ENCODE measurements around the gene SATB2.

SATB2 gene

GRCh38 chr2:199465988-199466691 is 8.4 kb upstream of the SATB2 start:
- FAIRE-seq (no peak), DNase-seq (ENCODE audit: low spot score) (no peak)

GRCh38 chr2:199465390-199465789 is 7.7 kb upstream of the SATB2 start:
- DNase-seq (ENCODE audit: low spot score) (no peak), FAIRE-seq (no peak)

- FAIRE-seq (no peak), DNase-seq (ENCODE audit: low spot score) (no peak)
Measured at GRCh38 chr2:199464606-199465352, 7.0 kb upstream of the SATB2 start.

- DNase-seq (ENCODE audit: low spot score) (no peak), FAIRE-seq (no peak)
Measured at GRCh38 chr2:199463708-199464605, 6.2 kb upstream of the SATB2 start.

GRCh38 chr2:199462956-199463692 is 5.4 kb upstream of the SATB2 start:
- no peak for FAIRE-seq
- DNase-seq (ENCODE audit: low spot score), result peak; percentile 28

GRCh38 chr2:199462347-199462955 is 4.7 kb upstream of the SATB2 start:
- FAIRE-seq, result no peak

GRCh38 chr2:199461711-199462346 is 4.1 kb upstream of the SATB2 start:
- DNase-seq (ENCODE audit: low spot score), result no peak
- FAIRE-seq, result no peak

More at GRCh38 chr2:199462347-199462955, 4.7 kb upstream of the SATB2 start:
- no peak for DNase-seq (ENCODE audit: low spot score)

- FAIRE-seq (peak; percentile 49), DNase-seq (ENCODE audit: low spot score) (no peak)
Measured at GRCh38 chr2:199460846-199461710, 3.3 kb upstream of the SATB2 start.

GRCh38 chr2:199460101-199460671 is 2.4 kb upstream of the SATB2 start:
- peak; percentile 19 for DNase-seq (ENCODE audit: low spot score)
- no peak for FAIRE-seq

GRCh38 chr2:199459286-199460100 is 1.8 kb upstream of the SATB2 start:
- DNase-seq (ENCODE audit: low spot score), result peak; percentile 72
- FAIRE-seq, result no peak

GRCh38 chr2:199458806-199459285 is 1.1 kb upstream of the SATB2 start:
- no peak for FAIRE-seq
- no peak for DNase-seq (ENCODE audit: low spot score)

- DNase-seq (ENCODE audit: low spot score) (peak; percentile 40), FAIRE-seq (no peak)
Measured at GRCh38 chr2:199458009-199458805, 468 bp upstream of the SATB2 start.

- DNase-seq (ENCODE audit: low spot score), result no peak
- FAIRE-seq, result no peak
Measured at GRCh38 chr2:199456383-199457146, 1.2 kb downstream of the SATB2 start.

- DNase-seq (ENCODE audit: low spot score), result peak; percentile 87
- peak; percentile 84 for FAIRE-seq
Measured at GRCh38 chr2:199455545-199456382, 2.0 kb downstream of the SATB2 start.

- FAIRE-seq, result no peak
- DNase-seq (ENCODE audit: low spot score), result no peak
Measured at GRCh38 chr2:199455210-199455544, 2.6 kb downstream of the SATB2 start.

- DNase-seq (ENCODE audit: low spot score), result no peak
- FAIRE-seq, result no peak
Measured at GRCh38 chr2:199452991-199453379, 4.8 kb downstream of the SATB2 start.

Data from RCC 7860 (cell line).